GM19468 (cell line): ENCODE results near the gene NKX1-2.
"Not testable (repeated sequence)": the region's sequence is repeated elsewhere in the genome, so short reads cannot be mapped to it uniquely, and the experiment has no call there.

Source experiments
- ATAC-seq: cut with Tn5 transposase; IDR thresholded peaks from one replicate; pipeline ENCODE4 v1.9.1; 2021; ENCODE audit warnings: mild to moderate bottlenecking, moderate library complexity, moderate number of reproducible peaks; ENCODE audit not compliant: unreplicated experiment; ENCODE audit errors: extremely low read depth

NKX1-2 gene

DNA sequence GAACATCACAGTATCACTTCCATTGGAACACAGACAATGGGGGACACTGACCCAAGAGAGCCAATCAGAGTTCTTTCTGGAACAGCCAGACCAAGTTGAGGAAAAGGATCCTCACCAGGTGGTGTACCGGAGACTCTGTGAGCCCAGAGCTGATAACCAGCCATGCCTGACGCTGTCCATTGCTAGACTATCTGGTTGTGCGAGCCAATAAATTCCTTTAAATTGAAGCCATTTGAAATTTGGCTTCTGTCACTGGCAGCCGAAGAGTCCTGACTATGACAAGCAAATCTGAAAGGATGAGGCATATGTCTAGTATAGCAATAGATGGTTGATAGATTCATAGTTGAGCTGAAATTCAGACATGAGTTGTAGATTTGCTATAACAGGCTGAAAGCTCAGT lies 8.6 kb upstream of the NKX1-2 start:
- ATAC-seq = no peak

DNA sequence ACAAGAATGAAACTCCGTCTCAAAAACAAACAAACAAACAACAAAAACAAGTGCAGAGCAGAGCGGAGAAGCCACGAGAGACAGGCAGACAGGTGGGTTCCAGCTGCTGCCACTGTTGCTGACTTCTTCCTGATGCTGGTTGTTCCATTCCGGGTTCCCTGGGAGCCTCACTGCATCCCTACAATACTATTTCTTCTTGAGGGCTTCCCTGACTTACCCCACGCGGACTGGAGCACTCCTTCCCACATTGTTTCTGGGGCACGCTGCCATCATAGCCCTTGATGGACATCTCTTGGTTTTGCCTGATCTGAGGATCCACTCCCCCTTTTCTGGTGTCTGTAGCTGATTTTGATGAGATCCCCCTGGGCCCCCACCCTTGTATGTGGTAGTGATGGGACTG lies 5.6 kb upstream of the NKX1-2 start:
- no peak for ATAC-seq

DNA sequence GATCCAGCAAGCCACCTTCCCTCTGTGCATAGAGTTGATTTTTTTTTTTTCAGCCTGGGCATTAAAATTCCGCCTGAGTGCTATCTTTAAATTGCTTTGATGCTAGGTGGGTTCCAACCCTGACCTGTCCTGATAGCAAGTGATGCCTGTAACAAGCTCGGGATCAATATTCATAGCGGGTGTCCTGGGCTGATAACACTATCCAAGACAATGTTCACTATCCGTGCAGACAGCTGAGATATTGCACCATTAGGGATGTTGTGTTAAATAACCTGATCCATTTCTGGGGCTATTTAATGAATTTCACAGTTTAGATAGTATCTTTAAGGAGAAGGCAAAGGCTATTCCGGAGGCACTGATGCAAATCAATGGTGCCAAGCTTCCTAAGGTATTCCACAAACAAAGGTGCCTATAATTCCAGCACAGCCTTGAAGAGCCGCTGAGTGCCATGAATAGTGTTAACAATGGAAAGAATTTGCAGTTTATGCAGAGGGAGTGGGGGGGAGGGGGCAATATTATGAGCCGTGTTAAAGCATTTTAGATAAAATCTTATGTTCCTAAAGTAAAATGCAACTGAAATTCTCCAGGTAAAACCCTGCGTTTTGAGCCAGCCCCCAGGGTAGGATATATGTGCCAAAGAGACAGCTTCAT lies 4.2 kb upstream of the NKX1-2 start:
- ATAC-seq = no peak

DNA sequence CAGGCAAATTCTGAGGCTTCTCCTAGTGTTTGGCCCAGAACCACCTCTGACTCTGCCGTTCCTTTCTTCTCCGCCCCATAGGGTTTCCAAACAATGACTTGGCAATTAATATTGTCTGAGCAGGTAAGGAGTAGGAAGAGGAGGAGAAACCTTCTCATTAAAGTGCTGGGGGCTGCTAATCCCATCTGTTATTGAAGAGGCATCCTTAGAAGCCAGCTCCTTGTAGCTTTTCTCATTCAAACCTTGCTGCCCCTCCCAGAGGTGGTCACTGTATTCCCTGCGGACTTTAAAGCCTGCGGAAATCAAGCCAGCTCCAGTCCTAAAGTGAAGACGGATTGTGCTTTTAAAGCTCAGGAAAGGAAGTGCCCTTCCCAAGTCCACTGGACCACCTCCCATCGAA lies 1.4 kb upstream of the NKX1-2 start:
- no peak for ATAC-seq

DNA sequence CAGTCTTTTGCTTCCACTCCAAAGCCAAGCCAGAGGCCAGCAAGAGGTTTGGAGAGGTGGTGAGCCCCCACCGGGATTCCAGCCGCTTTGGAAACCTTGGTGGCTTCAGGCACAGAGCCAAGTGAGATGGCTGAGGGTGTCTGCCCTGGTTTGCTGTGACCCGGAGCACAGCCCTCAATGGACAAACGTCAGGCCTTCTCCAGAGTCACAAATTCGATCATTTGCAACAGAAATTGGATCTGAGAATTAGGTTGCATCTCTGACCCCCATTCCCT lies 885 bp upstream of the NKX1-2 start:
- ATAC-seq = no peak

DNA sequence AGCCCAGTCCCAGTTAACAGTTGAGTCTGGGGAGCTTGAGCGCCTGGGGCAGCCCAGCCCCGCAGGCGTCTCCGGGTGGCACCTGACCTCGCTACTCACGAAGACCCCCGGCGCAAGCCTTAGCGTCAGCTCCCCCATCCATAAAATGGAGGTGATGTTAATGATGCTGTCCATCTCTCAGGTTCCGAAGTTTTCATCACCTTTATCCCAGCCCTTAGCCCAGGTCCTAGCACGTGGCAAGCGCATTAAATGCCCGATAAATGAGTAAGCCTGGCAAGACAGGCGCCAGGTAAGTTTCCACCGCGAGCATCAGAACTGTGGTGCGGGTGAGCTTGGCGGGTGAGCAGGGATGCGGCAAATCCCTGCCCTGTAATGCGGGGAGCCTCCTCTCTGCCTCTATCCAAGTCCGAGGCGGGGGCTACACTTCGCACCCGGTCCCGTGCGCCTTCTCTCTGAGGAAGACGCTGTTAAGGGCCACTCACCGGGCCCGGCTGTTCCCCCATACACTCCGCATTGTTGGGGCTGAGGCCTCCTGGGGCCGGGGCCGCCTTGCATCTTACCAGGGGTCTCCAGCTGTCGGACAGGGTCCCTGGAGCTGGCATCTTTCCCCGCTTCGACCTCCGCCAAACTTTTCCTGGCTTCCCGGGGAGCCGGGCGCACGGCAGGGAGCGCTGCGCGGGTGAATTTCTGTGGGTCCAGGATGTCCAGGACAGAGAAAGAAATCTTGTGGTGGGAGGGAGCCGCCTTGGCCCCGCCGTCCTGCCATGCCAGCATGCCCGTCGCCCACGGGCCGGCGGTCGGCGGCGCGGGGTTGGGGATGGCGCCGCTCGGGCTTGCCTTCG lies 444 bp downstream of the NKX1-2 start:
- no peak for ATAC-seq

DNA sequence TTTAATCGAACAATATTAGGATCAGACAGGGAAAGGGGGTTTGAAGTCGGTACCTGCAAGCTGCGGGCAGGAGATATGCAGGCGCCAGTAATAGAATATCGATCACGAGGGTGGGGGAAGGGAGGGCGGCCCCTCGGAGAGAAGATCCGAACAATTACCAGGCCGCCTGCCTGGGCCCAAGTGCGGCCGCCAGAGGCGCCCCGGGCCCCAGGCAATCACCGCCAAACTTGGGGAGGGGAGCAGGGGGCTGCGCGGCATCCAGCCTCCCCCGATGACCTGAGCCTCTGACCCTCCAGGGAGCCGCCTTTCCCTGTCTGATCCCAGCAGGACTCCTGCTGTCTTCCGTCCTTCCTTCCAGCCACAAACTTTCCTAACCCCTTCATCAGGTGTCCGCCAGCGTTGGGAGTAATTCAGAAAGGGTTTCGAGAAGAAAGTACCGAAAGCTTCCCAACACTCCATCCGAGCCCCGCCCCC lies 1.1 kb downstream of the NKX1-2 start:
- no peak for ATAC-seq

DNA sequence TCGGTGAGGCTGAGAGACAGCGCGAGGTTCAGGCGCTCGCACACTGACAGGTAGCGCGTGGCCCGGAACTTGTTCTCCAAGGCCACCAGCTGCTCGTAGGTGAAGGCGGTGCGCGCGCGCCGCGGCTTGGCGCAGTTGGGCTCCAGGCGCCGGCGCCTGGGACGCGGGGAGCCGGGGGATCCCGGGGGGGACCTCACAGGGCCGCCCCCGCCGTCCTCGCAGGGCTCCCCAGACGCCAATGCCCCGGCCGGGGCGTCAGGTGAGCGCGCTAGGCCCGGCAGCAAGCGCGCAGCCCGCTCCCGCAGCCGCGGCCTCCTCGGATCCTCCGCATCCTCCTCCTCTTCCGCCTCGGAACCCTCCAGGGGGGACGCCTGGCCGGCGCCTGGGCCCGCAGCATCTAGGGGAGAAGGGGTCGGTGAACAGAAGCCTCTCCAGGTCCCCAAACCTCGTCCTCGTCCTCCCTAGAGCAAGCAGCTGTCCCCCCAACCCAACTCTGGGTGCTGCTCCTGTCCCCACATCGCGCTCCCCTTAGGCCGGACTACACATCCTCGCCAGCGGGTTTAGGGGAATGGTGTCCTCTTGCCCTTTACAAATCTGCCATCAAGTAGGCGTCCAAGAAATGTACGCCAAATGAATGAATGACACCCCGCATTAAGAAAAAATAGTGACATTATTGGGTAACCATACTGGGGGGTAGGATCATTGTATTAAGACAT lies 1.9 kb downstream of the NKX1-2 start:
- ATAC-seq = no peak

DNA sequence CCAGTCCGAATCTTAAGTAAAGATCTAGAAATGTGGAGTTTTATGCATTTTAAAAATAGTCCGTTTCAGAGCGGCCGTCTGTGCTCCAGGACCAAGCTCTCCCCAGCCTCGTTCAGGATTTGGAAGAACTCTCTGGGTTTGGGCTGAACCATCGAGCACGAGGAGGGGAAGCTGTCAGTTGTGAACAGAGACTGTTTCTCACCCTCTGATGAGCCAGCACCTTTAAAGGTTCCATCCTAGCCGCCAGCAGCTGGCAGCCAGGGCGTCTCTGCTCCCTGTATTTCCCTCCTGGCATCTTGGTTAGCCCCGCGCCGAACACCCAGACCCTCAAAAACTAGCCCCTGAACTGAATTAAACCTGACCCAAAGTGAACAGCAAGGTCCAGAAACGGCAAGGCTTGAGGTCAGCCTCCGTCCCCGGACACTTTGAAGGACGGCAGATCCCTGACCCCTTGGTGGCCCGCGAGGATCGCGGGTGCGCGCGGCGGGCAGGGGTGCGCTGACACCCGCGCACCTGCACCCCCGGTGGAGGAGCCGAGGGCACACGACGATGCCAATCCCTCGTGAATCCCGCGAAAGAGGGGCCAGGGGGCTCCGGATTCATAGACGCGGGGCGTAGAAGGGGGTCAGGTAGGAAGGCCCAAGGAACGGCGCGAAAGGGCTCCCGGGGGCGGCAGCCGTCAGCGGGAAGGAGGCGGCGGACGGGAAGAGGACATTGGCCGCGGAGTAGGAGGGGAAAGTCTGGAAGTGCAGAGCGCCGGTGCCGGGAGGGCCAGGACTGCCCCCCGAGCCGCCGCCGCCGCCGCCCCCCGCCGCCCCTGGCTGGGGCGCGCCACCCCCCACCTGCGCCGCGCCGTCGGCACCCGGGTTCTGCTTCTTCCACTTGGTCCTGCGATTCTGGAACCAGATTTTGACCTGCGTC lies 2.7 kb downstream of the NKX1-2 start:
- ATAC-seq = no peak

DNA sequence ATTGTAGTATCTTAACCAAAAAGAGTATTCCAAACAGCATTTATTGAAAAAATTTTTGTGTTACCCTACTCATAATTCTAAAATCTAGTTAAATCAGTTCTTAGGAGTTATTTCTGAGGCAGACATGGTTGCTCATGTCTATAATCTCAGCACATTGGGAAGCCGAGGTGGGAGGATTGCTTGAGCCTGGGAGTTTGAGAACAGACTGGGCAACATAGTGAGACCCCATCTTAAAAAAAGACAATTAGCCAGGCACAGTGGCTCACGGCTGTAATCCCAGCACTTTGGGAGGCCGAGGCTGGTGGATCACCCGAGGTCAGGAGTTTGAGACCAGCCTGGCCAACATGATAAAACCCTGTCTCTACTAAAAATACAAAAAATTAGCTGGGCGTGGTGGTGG lies 8.1 kb downstream of the NKX1-2 start:
- not testable (repeated sequence) for ATAC-seq

DNA sequence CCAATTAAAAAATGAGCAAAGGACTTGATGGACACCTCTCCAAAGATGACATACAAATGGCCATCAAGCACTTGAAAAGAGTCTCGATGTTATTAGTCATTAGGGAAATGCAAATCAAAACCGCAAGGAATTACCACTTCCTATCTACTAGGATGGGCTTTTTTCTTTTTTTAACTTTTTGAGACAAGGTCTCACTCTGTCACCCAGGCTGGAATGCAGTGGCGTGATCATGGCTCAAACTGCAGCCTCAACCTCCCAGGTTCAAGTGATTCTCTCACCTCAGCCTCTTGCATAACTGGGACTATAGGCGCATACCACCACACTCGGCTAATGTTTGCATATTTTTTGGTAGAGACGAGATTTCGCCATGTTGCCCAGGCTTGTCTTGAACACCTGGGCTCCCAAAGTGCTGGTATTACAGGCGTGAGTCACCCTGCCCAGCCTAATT lies 13.6 kb downstream of the NKX1-2 start:
- ATAC-seq = no peak

DNA sequence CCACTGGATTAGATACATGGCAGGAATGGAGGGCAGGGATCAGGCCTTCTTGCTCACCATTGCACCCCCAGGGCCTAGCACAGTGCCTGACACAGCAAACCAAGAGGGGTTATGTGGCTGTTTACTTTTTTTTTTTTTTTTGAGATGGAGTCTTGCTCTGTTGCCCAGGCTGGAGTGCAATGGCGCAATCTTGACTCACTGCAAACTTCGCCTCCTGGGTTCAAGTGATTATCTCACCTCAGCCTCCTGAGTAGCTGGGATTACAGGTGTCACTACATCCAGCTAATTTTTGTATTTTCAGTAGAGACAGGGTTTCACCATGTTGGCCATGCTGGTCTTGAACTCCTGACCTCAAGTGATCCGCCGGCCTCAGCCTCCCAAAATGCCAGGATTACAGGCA lies 14.2 kb downstream of the NKX1-2 start:
- not testable (repeated sequence) for ATAC-seq

DNA sequence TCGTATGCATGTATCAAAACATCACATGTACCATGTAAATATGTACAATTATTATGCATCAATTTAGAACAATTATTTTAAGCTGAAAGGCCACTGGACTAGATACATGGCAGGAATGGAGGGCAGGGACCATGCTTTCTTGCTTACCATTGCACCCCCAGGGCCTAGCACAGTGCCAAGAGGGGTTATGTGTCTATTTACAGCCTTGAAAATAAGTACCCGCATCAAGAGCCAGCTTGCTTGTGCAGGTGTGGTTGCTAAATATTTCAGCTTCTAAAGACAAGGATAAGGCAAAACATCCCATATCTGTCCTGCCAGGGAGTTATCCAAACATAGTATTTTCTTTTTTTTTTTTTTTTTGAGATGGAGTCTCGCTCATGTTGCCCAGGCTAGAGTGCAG lies 16.4 kb downstream of the NKX1-2 start:
- no peak for ATAC-seq

DNA sequence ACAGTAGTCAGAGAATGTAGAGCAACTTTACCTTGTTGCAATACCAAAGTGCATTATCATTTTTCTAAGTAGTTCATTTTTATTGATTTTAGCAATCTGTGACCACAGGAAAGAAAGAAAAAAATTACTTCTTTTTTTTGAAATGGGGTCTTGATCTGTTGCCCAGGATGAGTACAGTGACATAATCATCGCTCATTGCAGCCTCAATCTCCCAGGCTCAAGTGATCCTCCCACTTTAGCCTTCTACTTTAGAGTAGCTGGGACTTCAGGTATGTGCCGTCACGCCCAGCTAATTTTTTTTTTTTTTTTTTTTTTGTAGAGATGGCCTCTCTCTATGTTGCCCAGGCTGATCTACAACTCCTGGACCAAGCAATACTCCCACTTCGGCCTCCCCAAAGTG lies 19.8 kb downstream of the NKX1-2 start:
- ATAC-seq = no peak

DNA sequence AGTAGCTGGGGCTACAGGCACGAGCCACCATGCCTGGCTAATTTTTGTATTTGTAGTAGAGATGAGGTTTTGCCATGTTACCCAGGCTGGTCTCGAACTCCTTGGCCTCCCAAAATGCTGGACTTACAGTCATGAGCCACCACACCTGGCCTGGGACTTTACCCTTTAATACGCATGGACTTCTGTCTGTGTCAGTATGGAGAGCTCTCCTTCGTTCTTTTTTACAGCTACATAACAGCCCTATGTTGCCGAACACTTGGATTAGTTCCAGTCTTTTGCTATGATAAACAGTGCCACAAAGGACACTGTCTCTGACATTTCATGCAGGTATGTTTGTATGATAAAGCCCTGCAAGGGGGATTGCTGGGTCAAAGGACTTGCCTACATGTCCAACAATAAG lies 20.3 kb downstream of the NKX1-2 start:
- ATAC-seq = no peak

DNA sequence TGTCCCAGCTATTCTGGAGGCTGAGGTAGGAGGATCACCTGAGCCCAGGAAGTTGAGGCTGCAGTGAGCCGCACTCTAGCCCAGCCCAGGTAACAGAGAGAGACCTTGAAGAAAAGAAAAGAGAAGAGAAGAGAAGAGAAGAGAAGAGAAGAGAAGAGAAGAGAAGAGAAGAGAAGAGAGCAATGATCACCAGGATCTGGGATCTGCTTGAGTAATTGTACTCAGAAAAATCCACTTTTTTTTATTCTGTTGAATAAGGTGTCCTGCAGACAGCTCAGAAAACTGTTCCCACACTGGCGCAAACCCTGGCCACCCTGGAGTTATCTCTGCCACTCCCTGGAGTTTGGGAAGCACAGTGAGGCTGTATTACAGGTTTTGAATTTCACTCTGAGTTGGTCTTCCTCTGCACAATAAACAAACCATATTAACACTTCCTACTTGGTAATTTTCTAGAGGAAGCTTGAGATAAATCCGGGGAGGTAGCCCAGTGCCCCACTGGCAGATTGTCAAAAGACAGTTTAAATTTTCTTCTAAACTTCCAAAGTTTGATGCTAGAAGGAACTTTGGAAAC lies 21.5 kb downstream of the NKX1-2 start:
- no peak for ATAC-seq

DNA sequence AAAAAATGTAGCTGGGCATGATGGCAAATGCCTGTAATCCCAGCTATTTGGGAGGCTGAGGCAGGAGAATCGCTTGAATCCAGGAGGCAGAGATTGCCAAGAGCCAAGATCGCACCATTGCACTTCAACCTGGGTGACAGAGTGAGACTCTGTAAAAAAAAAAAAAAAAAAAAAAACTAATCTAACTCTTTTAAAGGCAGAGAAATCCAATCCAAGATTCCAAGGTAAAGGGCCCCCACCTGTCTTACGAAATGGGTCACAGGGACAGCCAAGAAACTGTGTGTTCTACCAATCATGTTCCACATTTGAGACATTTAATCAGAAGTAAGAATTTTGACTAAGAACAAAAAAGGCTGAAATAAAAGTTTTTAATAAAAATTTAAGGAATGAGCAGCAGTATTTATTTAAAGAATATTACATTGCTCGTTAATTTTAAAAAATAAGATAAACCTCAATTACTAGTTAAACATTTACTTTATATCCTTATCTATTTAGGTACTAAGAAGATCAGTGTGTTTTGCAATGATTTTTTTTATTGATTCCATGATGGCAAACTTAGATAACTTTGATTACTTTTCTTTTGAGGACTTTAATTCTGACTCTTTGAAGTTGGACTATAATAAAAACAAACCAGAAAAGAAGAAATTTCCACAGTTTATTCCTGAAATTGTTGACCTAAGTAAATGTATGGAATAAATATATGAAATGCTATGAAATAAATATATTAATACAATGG lies 24.4 kb downstream of the NKX1-2 start:
- ATAC-seq = no peak

DNA sequence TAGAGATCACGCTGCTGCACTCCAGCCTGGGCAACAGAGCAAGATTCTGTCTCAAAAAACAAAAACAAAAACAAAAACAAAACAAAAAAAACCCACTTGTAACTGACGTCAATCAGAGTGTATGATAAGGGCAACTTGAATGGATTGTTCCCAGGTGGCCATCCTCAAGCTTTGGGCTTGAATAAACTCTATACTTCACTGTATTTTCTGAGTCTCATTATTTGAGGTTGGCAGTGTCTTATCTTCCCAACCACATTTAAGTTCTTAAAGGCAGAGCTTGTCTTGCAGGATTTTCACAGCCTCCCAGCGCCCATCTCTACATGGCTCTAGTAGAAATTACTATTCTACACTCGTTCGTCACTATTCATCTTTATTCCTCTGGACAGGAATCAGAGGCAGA lies 26.0 kb downstream of the NKX1-2 start:
- no peak for ATAC-seq

DNA sequence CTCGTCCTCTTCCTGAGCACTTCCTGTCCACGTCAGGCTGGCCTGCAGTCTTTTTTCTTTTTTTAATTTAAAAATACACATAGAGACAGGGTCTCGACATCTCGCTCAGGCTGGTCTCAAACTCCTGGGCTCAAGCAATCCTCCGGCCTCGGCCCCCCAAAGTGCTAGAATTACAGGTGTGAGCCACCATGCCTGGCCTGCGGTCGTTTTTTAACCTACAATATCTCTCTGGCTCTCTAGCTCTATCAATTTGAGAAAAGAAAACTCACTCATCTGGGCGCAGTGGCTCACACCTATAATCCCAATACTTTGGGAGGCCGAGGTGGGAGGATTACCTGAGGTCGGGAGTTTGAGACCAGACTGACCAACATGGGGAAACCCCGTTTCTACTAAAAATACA lies 27.1 kb downstream of the NKX1-2 start:
- no peak for ATAC-seq
